LNCaP clone FGC (cell line): ENCODE measurements around the gene BLACAT1.

Experiments used
- DNase-seq: peaks from one replicate; pipeline ENCODE4 v3.0.0-alpha.2; 2011; ENCODE audit warnings: low read depth
- H3K4me3 ChIP-seq: 2 replicates; pipeline ENCODE4 v1.5.1; 2011; ENCODE audit warnings: mild to moderate bottlenecking, low read depth, low read length, control low read depth
- CTCF ChIP-seq: IDR thresholded peaks from 2 replicates; pipeline ENCODE4 v1.5.1; 2012; ENCODE audit warnings: mild to moderate bottlenecking; ENCODE audit not compliant: control insufficient read depth, insufficient read depth; ENCODE audit errors: extremely low read depth

Gene BLACAT1

GRCh38 chr1:205472737-205473441 is 17.0 kb upstream of the BLACAT1 start:
- no peak for DNase-seq
- TF ChIP-seq CTCF: no peak
- H3K4me3 ChIP-seq: no peak overlapping the region

GRCh38 chr1:205470131-205470530 is 14.3 kb upstream of the BLACAT1 start:
- DNase-seq: no peak
- no peak for TF ChIP-seq CTCF
- no peak overlapping the region for H3K4me3 ChIP-seq

- no peak for DNase-seq
- TF ChIP-seq CTCF: no peak
- H3K4me3 ChIP-seq: no peak overlapping the region
Measured at GRCh38 chr1:205466595-205467220, 10.9 kb upstream of the BLACAT1 start.

- no peak for DNase-seq
- TF ChIP-seq CTCF: no peak
- H3K4me3 ChIP-seq: no peak overlapping the region
Measured at GRCh38 chr1:205465392-205465791, 9.5 kb upstream of the BLACAT1 start.

GRCh38 chr1:205458777-205459566 is 3.1 kb upstream of the BLACAT1 start:
- peak; percentile 10 for DNase-seq
- no peak for TF ChIP-seq CTCF
- H3K4me3 ChIP-seq: no peak overlapping the region

- TF ChIP-seq CTCF: no peak
- H3K4me3 ChIP-seq: no peak overlapping the region
- no peak for DNase-seq
Measured at GRCh38 chr1:205456868-205457745, 1.3 kb upstream of the BLACAT1 start.
